B cell (primary cell): ENCODE results near the gene PACSIN2.

Source experiments
- EZH2 ChIP-seq: IDR thresholded peaks from 2 replicates; pipeline ENCODE4 v1.6.1; 2012; ENCODE audit warnings: borderline replicate concordance, low read depth, mild to moderate bottlenecking, moderate library complexity, low read length; ENCODE audit not compliant: insufficient read depth, poor library complexity, severe bottlenecking
- TF ChIP-seq, protein P1 (sequence below): fragments of 200-600 bp; IDR thresholded peaks from one replicate; pipeline ENCODE4 v1.8.0; 2022; ENCODE audit warnings: antibody characterized with exemption, mild to moderate bottlenecking

DNA sequence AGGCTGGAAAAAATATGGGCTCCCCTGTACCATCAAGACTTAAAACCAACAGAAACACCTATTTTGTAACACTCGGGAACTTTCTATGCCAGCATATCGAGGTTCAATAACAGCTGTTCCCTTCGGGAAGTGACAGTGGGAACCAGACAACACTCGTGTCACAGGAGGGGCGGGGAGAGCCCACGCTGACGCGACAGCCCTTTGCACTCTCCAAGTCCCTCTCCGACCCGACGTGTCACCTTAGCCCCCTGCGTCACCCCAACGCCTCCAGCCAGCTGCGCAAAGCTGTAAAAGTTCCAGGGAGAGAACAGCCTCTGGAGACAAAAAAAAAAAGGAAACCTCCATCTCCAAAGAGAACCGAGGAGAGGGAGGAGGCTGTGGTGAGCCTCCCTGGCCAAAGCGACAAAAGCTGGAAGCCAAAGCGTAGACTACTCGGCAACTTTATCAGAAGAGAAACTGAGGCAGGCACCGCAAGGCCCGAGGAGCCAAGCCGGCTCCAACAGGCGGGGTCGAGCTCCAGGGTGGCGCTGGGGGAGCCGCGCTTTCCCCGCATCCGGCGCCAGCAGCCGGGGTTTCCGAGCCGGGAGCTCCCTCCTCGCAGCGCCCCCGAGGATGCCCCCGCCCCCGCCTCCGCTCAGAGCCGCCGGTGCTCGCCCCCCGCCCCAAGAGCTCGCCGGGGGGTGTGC is 158.6 kb downstream of the PACSIN2 start:
- TF ChIP-seq, protein P1, sequence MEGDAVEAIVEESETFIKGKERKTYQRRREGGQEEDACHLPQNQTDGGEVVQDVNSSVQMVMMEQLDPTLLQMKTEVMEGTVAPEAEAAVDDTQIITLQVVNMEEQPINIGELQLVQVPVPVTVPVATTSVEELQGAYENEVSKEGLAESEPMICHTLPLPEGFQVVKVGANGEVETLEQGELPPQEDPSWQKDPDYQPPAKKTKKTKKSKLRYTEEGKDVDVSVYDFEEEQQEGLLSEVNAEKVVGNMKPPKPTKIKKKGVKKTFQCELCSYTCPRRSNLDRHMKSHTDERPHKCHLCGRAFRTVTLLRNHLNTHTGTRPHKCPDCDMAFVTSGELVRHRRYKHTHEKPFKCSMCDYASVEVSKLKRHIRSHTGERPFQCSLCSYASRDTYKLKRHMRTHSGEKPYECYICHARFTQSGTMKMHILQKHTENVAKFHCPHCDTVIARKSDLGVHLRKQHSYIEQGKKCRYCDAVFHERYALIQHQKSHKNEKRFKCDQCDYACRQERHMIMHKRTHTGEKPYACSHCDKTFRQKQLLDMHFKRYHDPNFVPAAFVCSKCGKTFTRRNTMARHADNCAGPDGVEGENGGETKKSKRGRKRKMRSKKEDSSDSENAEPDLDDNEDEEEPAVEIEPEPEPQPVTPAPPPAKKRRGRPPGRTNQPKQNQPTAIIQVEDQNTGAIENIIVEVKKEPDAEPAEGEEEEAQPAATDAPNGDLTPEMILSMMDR, result no peak
- no peak for TF ChIP-seq EZH2
